GM23338 (cell line): ENCODE results near the gene TCERG1.

ENCODE experiments used
- CREB1 ChIP-seq: fragments of 250-450 bp; sonication (Bioruptor Pico); IDR thresholded peaks from 2 replicates; pipeline ENCODE4 v1.5.0; 2020; ENCODE audit warnings: low read depth, mild to moderate bottlenecking, moderate library complexity
- EZH2 ChIP-seq: fragments of 200-600 bp; sonication (generic); IDR thresholded peaks from one replicate; pipeline ENCODE4 v1.8.0; 2017; ENCODE audit warnings: antibody characterized with exemption, mild to moderate bottlenecking, low read depth; ENCODE audit not compliant: unreplicated experiment
- EZH2phosphoT487 ChIP-seq: fragments of 200-600 bp; sonication (generic); IDR thresholded peaks from one replicate; pipeline ENCODE4 v1.8.1; 2018; ENCODE audit warnings: antibody characterized with exemption; ENCODE audit not compliant: unreplicated experiment
- JUNB ChIP-seq: IDR thresholded peaks from one replicate; pipeline ENCODE4 v1.6.1; 2016; ENCODE audit warnings: antibody characterized with exemption; ENCODE audit not compliant: unreplicated experiment
- NANOG ChIP-seq: IDR thresholded peaks from 2 replicates; pipeline ENCODE4 v1.6.1; 2016; ENCODE audit warnings: antibody characterized with exemption, borderline replicate concordance
- POLR2AphosphoS5 ChIP-seq: IDR thresholded peaks from 2 replicates; pipeline ENCODE4 v1.6.1; 2016; ENCODE audit warnings: antibody characterized with exemption, low read depth
- STAT1 ChIP-seq: IDR thresholded peaks from one replicate; pipeline ENCODE4 v1.6.1; 2016; ENCODE audit warnings: antibody characterized with exemption; ENCODE audit not compliant: unreplicated experiment
- ZNF114 ChIP-seq: fragments of 250-450 bp; sonication (Bioruptor Pico); IDR thresholded peaks from 2 replicates; pipeline ENCODE4 v1.5.0; 2020; ENCODE audit warnings: mild to moderate bottlenecking, moderate library complexity
- ZNF331 ChIP-seq: fragments of 250-450 bp; sonication (Bioruptor Pico); IDR thresholded peaks from 2 replicates; pipeline ENCODE4 v1.5.0; 2020; ENCODE audit warnings: low read depth, mild to moderate bottlenecking, moderate library complexity
- TF ChIP-seq, protein P1 (sequence below), 2 experiments: fragments of 200-600 bp in 1 of 2; sonication (generic) in 1 of 2; conservative IDR thresholded peaks; 2 replicates each; pipeline versions ENCODE4 v1.5.1 to v1.6.1; 2016 to 2017; ENCODE audit warnings: antibody characterized with exemption in 2 of 2, low read depth in 2 of 2, mild to moderate bottlenecking in 2 of 2, moderate library complexity in 1 of 2
- TF ChIP-seq, protein P2 (sequence below): IDR thresholded peaks from one replicate; pipeline ENCODE4 v1.6.1; 2018; ENCODE audit warnings: antibody characterized with exemption; ENCODE audit not compliant: unreplicated experiment
- TF ChIP-seq, protein P3 (sequence below): fragments of 250-450 bp; sonication (Bioruptor Pico); IDR thresholded peaks from 2 replicates; pipeline ENCODE4 v1.5.0; 2020; ENCODE audit warnings: mild to moderate bottlenecking, moderate library complexity
- TF ChIP-seq, protein P4 (sequence below): IDR thresholded peaks from 2 replicates; pipeline ENCODE4 v1.6.1; 2016; ENCODE audit warnings: antibody characterized with exemption

DNA sequence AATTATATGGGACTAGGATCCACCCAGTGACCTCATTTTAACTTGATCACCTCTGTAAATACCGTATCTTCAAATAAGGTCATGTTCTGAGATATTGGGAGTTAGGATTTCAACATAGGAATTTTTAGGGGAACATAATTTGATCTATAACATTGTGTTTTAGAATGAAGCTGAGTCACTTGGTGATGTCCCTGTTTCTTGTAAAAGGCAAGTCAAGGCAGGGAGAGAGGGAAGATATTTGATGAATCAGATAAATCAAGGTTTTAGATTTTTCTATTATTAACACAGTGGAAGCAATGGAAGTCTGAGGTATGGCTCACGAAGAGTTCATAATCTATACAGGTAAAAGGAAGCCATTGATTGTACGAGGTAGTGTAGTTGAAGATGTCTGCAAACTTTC is 80.7 kb downstream of the TCERG1 start:
- TF ChIP-seq, protein P1, sequence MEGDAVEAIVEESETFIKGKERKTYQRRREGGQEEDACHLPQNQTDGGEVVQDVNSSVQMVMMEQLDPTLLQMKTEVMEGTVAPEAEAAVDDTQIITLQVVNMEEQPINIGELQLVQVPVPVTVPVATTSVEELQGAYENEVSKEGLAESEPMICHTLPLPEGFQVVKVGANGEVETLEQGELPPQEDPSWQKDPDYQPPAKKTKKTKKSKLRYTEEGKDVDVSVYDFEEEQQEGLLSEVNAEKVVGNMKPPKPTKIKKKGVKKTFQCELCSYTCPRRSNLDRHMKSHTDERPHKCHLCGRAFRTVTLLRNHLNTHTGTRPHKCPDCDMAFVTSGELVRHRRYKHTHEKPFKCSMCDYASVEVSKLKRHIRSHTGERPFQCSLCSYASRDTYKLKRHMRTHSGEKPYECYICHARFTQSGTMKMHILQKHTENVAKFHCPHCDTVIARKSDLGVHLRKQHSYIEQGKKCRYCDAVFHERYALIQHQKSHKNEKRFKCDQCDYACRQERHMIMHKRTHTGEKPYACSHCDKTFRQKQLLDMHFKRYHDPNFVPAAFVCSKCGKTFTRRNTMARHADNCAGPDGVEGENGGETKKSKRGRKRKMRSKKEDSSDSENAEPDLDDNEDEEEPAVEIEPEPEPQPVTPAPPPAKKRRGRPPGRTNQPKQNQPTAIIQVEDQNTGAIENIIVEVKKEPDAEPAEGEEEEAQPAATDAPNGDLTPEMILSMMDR (conservative IDR thresholded peaks at IDR 0.05; ENCODE audit: low read depth in 2 of 2): no peak
- TF ChIP-seq POLR2AphosphoS5 (no peak), JUNB (no peak), STAT1 (no peak), CREB1 (no peak), EZH2 (no peak), EZH2phosphoT487 (no peak), ZNF114 (CRISPR knock-in tag) (no peak), ZNF331 (no peak), NANOG (no peak)
- TF ChIP-seq, protein P2, sequence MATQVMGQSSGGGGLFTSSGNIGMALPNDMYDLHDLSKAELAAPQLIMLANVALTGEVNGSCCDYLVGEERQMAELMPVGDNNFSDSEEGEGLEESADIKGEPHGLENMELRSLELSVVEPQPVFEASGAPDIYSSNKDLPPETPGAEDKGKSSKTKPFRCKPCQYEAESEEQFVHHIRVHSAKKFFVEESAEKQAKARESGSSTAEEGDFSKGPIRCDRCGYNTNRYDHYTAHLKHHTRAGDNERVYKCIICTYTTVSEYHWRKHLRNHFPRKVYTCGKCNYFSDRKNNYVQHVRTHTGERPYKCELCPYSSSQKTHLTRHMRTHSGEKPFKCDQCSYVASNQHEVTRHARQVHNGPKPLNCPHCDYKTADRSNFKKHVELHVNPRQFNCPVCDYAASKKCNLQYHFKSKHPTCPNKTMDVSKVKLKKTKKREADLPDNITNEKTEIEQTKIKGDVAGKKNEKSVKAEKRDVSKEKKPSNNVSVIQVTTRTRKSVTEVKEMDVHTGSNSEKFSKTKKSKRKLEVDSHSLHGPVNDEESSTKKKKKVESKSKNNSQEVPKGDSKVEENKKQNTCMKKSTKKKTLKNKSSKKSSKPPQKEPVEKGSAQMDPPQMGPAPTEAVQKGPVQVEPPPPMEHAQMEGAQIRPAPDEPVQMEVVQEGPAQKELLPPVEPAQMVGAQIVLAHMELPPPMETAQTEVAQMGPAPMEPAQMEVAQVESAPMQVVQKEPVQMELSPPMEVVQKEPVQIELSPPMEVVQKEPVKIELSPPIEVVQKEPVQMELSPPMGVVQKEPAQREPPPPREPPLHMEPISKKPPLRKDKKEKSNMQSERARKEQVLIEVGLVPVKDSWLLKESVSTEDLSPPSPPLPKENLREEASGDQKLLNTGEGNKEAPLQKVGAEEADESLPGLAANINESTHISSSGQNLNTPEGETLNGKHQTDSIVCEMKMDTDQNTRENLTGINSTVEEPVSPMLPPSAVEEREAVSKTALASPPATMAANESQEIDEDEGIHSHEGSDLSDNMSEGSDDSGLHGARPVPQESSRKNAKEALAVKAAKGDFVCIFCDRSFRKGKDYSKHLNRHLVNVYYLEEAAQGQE: no peak
- TF ChIP-seq, protein P3, sequence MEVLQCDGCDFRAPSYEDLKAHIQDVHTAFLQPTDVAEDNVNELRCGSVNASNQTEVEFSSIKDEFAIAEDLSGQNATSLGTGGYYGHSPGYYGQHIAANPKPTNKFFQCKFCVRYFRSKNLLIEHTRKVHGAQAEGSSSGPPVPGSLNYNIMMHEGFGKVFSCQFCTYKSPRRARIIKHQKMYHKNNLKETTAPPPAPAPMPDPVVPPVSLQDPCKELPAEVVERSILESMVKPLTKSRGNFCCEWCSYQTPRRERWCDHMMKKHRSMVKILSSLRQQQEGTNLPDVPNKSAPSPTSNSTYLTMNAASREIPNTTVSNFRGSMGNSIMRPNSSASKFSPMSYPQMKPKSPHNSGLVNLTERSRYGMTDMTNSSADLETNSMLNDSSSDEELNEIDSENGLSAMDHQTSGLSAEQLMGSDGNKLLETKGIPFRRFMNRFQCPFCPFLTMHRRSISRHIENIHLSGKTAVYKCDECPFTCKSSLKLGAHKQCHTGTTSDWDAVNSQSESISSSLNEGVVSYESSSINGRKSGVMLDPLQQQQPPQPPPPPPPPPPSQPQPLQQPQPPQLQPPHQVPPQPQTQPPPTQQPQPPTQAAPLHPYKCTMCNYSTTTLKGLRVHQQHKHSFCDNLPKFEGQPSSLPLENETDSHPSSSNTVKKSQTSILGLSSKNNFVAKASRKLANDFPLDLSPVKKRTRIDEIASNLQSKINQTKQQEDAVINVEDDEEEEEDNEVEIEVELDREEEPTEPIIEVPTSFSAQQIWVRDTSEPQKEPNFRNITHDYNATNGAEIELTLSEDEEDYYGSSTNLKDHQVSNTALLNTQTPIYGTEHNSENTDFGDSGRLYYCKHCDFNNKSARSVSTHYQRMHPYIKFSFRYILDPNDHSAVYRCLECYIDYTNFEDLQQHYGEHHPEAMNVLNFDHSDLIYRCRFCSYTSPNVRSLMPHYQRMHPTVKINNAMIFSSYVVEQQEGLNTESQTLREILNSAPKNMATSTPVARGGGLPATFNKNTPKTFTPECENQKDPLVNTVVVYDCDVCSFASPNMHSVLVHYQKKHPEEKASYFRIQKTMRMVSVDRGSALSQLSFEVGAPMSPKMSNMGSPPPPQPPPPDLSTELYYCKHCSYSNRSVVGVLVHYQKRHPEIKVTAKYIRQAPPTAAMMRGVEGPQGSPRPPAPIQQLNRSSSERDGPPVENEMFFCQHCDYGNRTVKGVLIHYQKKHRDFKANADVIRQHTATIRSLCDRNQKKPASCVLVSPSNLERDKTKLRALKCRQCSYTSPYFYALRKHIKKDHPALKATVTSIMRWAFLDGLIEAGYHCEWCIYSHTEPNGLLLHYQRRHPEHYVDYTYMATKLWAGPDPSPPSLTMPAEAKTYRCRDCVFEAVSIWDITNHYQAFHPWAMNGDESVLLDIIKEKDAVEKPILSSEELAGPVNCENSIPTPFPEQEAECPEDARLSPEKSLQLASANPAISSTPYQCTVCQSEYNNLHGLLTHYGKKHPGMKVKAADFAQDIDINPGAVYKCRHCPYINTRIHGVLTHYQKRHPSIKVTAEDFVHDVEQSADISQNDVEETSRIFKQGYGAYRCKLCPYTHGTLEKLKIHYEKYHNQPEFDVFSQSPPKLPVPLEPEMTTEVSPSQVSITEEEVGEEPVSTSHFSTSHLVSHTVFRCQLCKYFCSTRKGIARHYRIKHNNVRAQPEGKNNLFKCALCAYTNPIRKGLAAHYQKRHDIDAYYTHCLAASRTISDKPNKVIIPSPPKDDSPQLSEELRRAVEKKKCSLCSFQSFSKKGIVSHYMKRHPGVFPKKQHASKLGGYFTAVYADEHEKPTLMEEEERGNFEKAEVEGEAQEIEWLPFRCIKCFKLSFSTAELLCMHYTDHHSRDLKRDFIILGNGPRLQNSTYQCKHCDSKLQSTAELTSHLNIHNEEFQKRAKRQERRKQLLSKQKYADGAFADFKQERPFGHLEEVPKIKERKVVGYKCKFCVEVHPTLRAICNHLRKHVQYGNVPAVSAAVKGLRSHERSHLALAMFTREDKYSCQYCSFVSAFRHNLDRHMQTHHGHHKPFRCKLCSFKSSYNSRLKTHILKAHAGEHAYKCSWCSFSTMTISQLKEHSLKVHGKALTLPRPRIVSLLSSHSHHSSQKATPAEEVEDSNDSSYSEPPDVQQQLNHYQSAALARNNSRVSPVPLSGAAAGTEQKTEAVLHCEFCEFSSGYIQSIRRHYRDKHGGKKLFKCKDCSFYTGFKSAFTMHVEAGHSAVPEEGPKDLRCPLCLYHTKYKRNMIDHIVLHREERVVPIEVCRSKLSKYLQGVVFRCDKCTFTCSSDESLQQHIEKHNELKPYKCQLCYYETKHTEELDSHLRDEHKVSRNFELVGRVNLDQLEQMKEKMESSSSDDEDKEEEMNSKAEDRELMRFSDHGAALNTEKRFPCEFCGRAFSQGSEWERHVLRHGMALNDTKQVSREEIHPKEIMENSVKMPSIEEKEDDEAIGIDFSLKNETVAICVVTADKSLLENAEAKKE (CRISPR knock-in tag): no peak
- TF ChIP-seq, protein P4, sequence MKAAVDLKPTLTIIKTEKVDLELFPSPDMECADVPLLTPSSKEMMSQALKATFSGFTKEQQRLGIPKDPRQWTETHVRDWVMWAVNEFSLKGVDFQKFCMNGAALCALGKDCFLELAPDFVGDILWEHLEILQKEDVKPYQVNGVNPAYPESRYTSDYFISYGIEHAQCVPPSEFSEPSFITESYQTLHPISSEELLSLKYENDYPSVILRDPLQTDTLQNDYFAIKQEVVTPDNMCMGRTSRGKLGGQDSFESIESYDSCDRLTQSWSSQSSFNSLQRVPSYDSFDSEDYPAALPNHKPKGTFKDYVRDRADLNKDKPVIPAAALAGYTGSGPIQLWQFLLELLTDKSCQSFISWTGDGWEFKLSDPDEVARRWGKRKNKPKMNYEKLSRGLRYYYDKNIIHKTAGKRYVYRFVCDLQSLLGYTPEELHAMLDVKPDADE: no peak
